Measurements from ENCODE around the gene ZFAND3. TPM values are rescaled to one million over a fixed set of nuclear protein-coding genes. Genes with fewer than 3 reads are reported as not detected.

Gene ZFAND3
- total RNA-seq, 1 donor from 2014 or later: 18.7 TPM

- no peak overlapping the region for H3K4me3 ChIP-seq (ENCODE audit: low read depth, low read length)
- TF ChIP-seq CTCF (conservative IDR thresholded peaks at IDR 0.05; ENCODE audit: low read depth, low read length): no peak
- DNase-seq (ENCODE audit: low read depth): no peak
These were observed 349.9 kb downstream of the ZFAND3 start for GRCh38 chr6:38169221-38169976.

GRCh38 chr6:38169977-38170526, 350.5 kb downstream of the ZFAND3 start:
- DNase-seq (ENCODE audit: low read depth): no peak
- no peak overlapping the region for H3K4me3 ChIP-seq (ENCODE audit: low read depth, low read length)
- TF ChIP-seq CTCF (conservative IDR thresholded peaks at IDR 0.05; ENCODE audit: low read depth, low read length): no peak

- DNase-seq (ENCODE audit: low read depth): no peak
- no peak overlapping the region for H3K4me3 ChIP-seq (ENCODE audit: low read depth, low read length)
- no peak for TF ChIP-seq CTCF (conservative IDR thresholded peaks at IDR 0.05; ENCODE audit: low read depth, low read length)
These were observed 351.3 kb downstream of the ZFAND3 start for GRCh38 chr6:38170666-38171355.

DNA sequence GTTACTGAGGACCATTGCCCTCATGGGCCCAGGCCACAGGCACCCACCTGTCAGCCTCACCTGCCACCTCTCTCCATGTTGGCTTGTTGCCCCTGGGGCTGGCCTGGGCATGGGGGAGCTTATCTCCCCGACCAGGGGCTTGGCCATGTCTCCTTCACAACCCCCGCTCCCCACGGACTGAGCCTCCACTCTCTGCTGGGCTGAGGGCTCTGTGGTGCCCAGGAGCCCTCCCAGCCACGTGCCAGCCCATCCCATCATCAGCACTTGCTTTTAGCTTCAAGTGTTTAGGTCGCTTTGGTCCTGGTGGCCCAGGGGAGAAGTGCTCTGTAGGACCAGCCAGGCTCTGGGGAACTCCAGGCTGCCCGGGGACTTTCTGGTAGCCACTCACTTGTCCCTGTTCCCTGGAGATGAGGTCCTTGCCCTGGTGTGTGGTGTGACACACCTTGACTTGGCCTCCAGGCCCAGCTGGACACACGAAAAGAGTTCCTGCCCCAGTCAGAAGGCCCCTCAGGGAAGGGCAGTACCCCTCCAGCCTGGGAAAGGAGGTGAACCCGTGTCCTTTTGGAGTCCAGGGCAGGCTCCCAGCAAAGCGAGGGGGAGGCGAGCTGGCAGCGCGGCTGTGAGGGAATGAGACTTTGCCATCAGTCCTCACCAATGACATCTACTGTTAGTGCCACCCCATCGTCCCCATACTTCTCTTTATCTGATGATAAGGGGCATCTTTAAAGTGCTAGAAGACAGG, 352.6 kb downstream of the ZFAND3 start:
- no peak for DNase-seq (ENCODE audit: low read depth)
- no peak overlapping the region for H3K4me3 ChIP-seq (ENCODE audit: low read depth, low read length)
- no peak for TF ChIP-seq CTCF (conservative IDR thresholded peaks at IDR 0.05; ENCODE audit: low read depth, low read length)

DNA sequence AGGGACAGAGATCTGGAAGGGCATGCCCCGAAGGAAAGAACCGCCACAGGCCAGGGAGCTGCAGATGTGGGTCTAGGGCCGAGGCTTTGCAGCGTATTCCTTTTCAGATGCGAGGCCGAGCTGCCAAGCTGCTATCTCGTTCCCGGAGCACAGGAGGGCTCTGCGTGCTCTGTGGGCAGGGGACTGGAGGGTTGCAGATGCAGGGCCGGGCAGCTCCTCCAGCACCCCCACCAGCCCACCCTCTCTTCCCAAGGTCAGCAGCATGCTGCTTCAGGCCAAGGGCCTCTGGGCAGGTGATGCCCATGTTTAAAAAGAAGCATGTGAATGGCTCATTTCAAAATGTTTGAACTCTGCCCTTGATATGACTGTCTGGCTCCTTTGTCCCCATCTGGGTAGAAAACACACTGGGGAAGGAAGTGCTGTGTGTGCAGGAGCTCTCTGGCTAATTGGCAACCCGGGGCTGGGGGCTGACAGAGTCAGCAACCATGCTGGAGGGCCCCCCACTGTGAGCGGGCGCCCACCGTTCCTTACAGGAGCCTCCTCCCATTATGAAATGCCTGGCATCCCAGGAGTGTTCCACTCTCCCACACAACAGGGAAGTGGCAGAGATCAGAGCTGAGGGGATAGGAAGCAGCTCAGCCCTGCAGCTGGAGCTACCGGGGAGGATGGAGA, 353.3 kb downstream of the ZFAND3 start:
- DNase-seq (ENCODE audit: low read depth): no peak
- no peak for TF ChIP-seq CTCF (conservative IDR thresholded peaks at IDR 0.05; ENCODE audit: low read depth, low read length)
- H3K4me3 ChIP-seq (ENCODE audit: low read depth, low read length): no peak overlapping the region

DNA sequence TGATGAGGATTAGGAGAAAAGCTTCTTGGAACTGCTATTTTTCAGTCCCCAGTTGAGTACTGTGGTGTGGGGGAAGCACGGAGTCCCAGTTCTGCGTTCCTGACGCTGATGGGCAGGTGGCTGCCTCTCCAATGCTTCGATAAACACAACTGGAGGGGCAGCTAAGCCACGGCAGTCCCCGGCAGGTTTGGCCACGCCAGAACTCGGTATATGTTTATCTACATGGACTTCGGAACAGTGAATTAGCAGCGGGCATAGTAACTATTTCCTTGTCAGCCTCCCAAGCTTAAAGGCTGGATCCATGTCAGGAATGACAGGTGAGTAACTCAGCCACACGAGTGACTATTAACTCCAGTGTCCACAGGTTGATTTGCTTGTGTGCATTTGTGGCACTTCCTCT, 354.4 kb downstream of the ZFAND3 start:
- no peak overlapping the region for H3K4me3 ChIP-seq (ENCODE audit: low read depth, low read length)
- TF ChIP-seq CTCF (conservative IDR thresholded peaks at IDR 0.05; ENCODE audit: low read depth, low read length): no peak
- DNase-seq (ENCODE audit: low read depth): no peak

Measured in epithelial cell of proximal tubule (primary cell).